ENCODE measurements around the gene MED10. TPM values are rescaled to one million over a fixed set of nuclear protein-coding genes. Genes with fewer than 3 reads are reported as not detected.

The MED10 gene
- total and polyA plus RNA-seq, 7 donors = 18.8 to 98.1 (median 49.1) TPM

GRCh38 chr5:6353602-6354302, 24.6 kb downstream of the MED10 start:
- Histone ChIP-seq H3K4me3 (no peak overlapping the region), H3K36me3 (ENCODE audit: insufficient read depth in 1 of 2, low read depth in 1 of 2) (peaks cover 0 to 10% of the 10 kb centered on the region in 2 donors), H3K27ac (no peak overlapping the region), H3K27me3 (ENCODE audit: insufficient read depth in 3 of 3, low read length in 2 of 3) (no peaks in the 10 kb centered on the region), H3K4me1 (no peaks in the 10 kb centered on the region), H3K9me3 (no peaks in the 10 kb centered on the region)
- no peak for TF ChIP-seq CTCF (IDR thresholded peaks at IDR 0.05)
- DNase-seq (no peak), ATAC-seq (no peak)
- intact Hi-C loops (cut with DNase I) = no loop called here
- whole genome bisulfite sequencing, 3 donors = 75 to 83% (median 80%) methylated on average over 13 of the region's 13 CpGs

- WGBS, 3 donors = 69 to 78% (median 76%) methylated on average over 18 of the region's 18 CpGs
- Histone ChIP-seq H3K9me3 (no peaks in the 10 kb centered on the region), H3K4me3 (no peak overlapping the region), H3K27ac (no peak overlapping the region), H3K4me1 (no peaks in the 10 kb centered on the region), H3K27me3 (ENCODE audit: insufficient read depth in 3 of 3, low read length in 2 of 3) (no peaks in the 10 kb centered on the region), H3K36me3 (ENCODE audit: insufficient read depth in 1 of 2, low read depth in 1 of 2) (no peaks in the 10 kb centered on the region)
- intact Hi-C loops (cut with DNase I) = no loop called here
- no peak for ATAC-seq
- no peak for TF ChIP-seq CTCF (IDR thresholded peaks at IDR 0.05)
- DNase-seq = no peak
Measured at GRCh38 chr5:6350277-6351090, 27.9 kb downstream of the MED10 start.

- 80 to 90% (median 83%) methylated on average over 19 of the region's 19 CpGs for WGBS, 3 donors
- ATAC-seq (no peak), DNase-seq (no peak)
- no peak overlapping the region for H3K4me3 ChIP-seq
- no peaks in the 10 kb centered on the region for H3K9me3 ChIP-seq
- no peak overlapping the region for H3K27ac ChIP-seq
- no peaks in the 10 kb centered on the region for H3K27me3 ChIP-seq (ENCODE audit: insufficient read depth in 3 of 3, low read length in 2 of 3)
- no peaks in the 10 kb centered on the region for H3K4me1 ChIP-seq
- intact Hi-C loops (cut with DNase I) = no loop called here
- no peak for TF ChIP-seq CTCF (IDR thresholded peaks at IDR 0.05)
- H3K36me3 ChIP-seq (ENCODE audit: insufficient read depth in 1 of 2, low read depth in 1 of 2) = no peaks in the 10 kb centered on the region
Measured at GRCh38 chr5:6349387-6349786, 29.0 kb downstream of the MED10 start.

GRCh38 chr5:6348476-6349000, 29.8 kb downstream of the MED10 start:
- no peak overlapping the region for H3K27ac ChIP-seq
- WGBS, 3 donors = 90 to 94% (median 90%) methylated on average over 15 of the region's 15 CpGs
- intact Hi-C loops (cut with DNase I) = no loop called here
- no peak for DNase-seq
- no peaks in the 10 kb centered on the region for H3K27me3 ChIP-seq (ENCODE audit: insufficient read depth in 3 of 3, low read length in 2 of 3)
- no peak for ATAC-seq
- no peaks in the 10 kb centered on the region for H3K36me3 ChIP-seq (ENCODE audit: insufficient read depth in 1 of 2, low read depth in 1 of 2)
- no peaks in the 10 kb centered on the region for H3K9me3 ChIP-seq
- no peak for TF ChIP-seq CTCF (IDR thresholded peaks at IDR 0.05)
- no peaks in the 10 kb centered on the region for H3K4me1 ChIP-seq
- H3K4me3 ChIP-seq = no peak overlapping the region
